HCT116 (cell line): ENCODE results near the gene NCKAP5L. TPM values are rescaled to one million over a fixed set of nuclear protein-coding genes. Genes with fewer than 3 reads are reported as not detected.

Experiments
- ATAC-seq: fragments of 200-7000 bp; cut with Tn5 transposase; 2 replicates; pipeline ENCODE4 v1.9.1; 2020; ENCODE audit warnings: mild to moderate bottlenecking, moderate library complexity
- BruUV-seq: library from RNA; stranded (reverse); fragments of 400-500 nt; replicated peaks from 2 replicates; lab custom pipeline; 2021; lab: Mats Ljungman, UMichigan
- CTCF ChIA-PET: fragments of 300-600 bp; sonication (Branson Sonifier 250); formaldehyde crosslinking; loops from one replicate; lab custom pipeline; 2021; ENCODE audit warnings: antibody characterized with exemption; lab: Charles Lee
- POLR2A ChIA-PET: fragments of 300-600, 350-600 bp; sonication (Branson Sonifier 250); formaldehyde crosslinking; loops from one replicate; lab custom pipeline; 2021; ENCODE audit warnings: antibody characterized with exemption; lab: Charles Lee
- RAD21 ChIA-PET, 2 experiments: fragments of 300-600 bp; sonication (Branson Sonifier 250); formaldehyde crosslinking; loops; one replicate each; lab custom pipeline; 2023; ENCODE audit warnings: low total read pairs in 2 of 2; ENCODE audit not compliant: uncharacterized antibody in 2 of 2, unreplicated experiment in 2 of 2, low non-redundant PET in 1 of 2; lab: Charles Lee
- DNase-seq: peaks from one replicate; pipeline ENCODE4 v3.0.0-alpha.2; 2010; ENCODE audit warnings: low read depth, low spot score
- H2AFZ ChIP-seq: fragments of 200-600 bp; shearing (Covaris generic), sonication (generic); 2 replicates; pipeline ENCODE4 v1.6.1; 2017; ENCODE audit warnings: low read depth, mixed run types, mixed read lengths, antibody characterized with exemption, low read length; ENCODE audit not compliant: poor library complexity, severe bottlenecking
- H3K27ac ChIP-seq: 2 replicates; pipeline ENCODE4 v1.5.1; 2012; ENCODE audit warnings: low read depth, low read length
- H3K27me3 ChIP-seq: fragments of 200-600 bp; sonication (generic); 2 replicates; pipeline ENCODE4 v1.6.1; 2016; ENCODE audit warnings: mixed run types, low read length, mixed read lengths; ENCODE audit not compliant: insufficient read depth
- H3K36me3 ChIP-seq, 2 experiments: fragments of 200-500 bp in 1 of 2; fragments of 200-600 bp in 1 of 2; sonication (Bioruptor generic) in 1 of 2; sonication (generic) in 1 of 2; 2 replicates each; pipeline versions ENCODE4 v1.5.1 to v1.6.1; 2014 to 2016; ENCODE audit warnings: low read length in 2 of 2, inconsistent platforms in 1 of 2, mixed read lengths in 1 of 2, mixed run types in 1 of 2; ENCODE audit not compliant: insufficient read depth in 2 of 2, control insufficient read depth in 1 of 2
- H3K4me1 ChIP-seq, 2 experiments: fragments of 200-600 bp in 1 of 2; sonication (generic) in 1 of 2; 2 replicates each; pipeline versions ENCODE4 v1.5.1 to v1.6.1; 2012 to 2017; ENCODE audit warnings: low read length in 2 of 2, inconsistent platforms in 1 of 2, mild to moderate bottlenecking in 1 of 2, mixed read lengths in 1 of 2, mixed run types in 1 of 2, moderate library complexity in 1 of 2; ENCODE audit not compliant: insufficient read depth in 2 of 2, control insufficient read depth in 1 of 2
- H3K4me2 ChIP-seq: fragments of 200-600 bp; sonication (generic); 2 replicates; pipeline ENCODE4 v1.6.1; 2017; ENCODE audit warnings: mixed run types, low read length, mixed read lengths
- H3K4me3 ChIP-seq, 2 experiments: fragments of 200-600 bp in 1 of 2; sonication (generic) in 1 of 2; replicated peaks in 1 of 2; 2 replicates each; pipeline ENCODE4 v1.5.1; 2011 to 2016; ENCODE audit warnings: low read length in 2 of 2, control low read depth in 1 of 2, low read depth in 1 of 2, mild to moderate bottlenecking in 1 of 2, mixed read lengths in 1 of 2, mixed run types in 1 of 2
- H3K79me2 ChIP-seq: fragments of 200-600 bp; sonication (generic); 2 replicates; pipeline ENCODE4 v1.6.1; 2017; ENCODE audit warnings: mild to moderate bottlenecking, mixed run types, low read length, moderate library complexity, mixed read lengths; ENCODE audit not compliant: insufficient read depth
- H3K9ac ChIP-seq: fragments of 200-600 bp; sonication (generic); 2 replicates; pipeline ENCODE4 v1.6.1; 2016; ENCODE audit warnings: low read length, mixed read lengths
- H3K9me2 ChIP-seq: fragments of 200-600 bp; sonication (generic), shearing (Covaris generic); 2 replicates; pipeline ENCODE4 v1.6.1; 2017; ENCODE audit warnings: mixed run types, mild to moderate bottlenecking, moderate library complexity; ENCODE audit not compliant: insufficient read depth
- H3K9me3 ChIP-seq, 2 experiments: fragments of 200-500 bp in 1 of 2; fragments of 200-600 bp in 1 of 2; sonication (Bioruptor generic) in 1 of 2; sonication (generic) in 1 of 2; 2 replicates each; pipeline ENCODE4 v1.6.1; 2014 to 2017; ENCODE audit warnings: low read length in 2 of 2, mixed read lengths in 2 of 2, inconsistent platforms in 1 of 2, low read depth in 1 of 2, mild to moderate bottlenecking in 1 of 2, mixed run types in 1 of 2, moderate library complexity in 1 of 2; ENCODE audit not compliant: control insufficient read depth in 1 of 2, insufficient read depth in 1 of 2
- H4K20me1 ChIP-seq: fragments of 200-600 bp; sonication (generic), shearing (Covaris generic); 2 replicates; pipeline ENCODE4 v1.6.1; 2017; ENCODE audit warnings: mixed run types, mild to moderate bottlenecking, moderate library complexity; ENCODE audit not compliant: insufficient read depth
- CBX3 ChIP-seq: IDR thresholded peaks from 2 replicates; pipeline ENCODE4 v1.6.1; 2012; ENCODE audit warnings: low read depth
- ELF1 ChIP-seq: IDR thresholded peaks from 2 replicates; pipeline ENCODE4 v1.6.1; 2012; ENCODE audit warnings: low read depth, borderline replicate concordance
- POLR2AphosphoS5 ChIP-seq: IDR thresholded peaks from 2 replicates; pipeline ENCODE4 v1.6.1; 2011; ENCODE audit warnings: mild to moderate bottlenecking, low read depth, low read length, moderate library complexity
- SRF ChIP-seq: IDR thresholded peaks from 2 replicates; pipeline ENCODE4 v1.6.1; 2012; ENCODE audit warnings: low read depth
- TCF7L2 ChIP-seq: IDR thresholded peaks from 2 replicates; pipeline ENCODE4 v1.7.0; 2011; ENCODE audit warnings: borderline replicate concordance, inconsistent platforms; ENCODE audit not compliant: insufficient read depth, insufficient read length; ENCODE audit errors: extremely low read depth
- YY1 ChIP-seq: IDR thresholded peaks from 2 replicates; pipeline ENCODE4 v1.6.1; 2011; ENCODE audit warnings: low read length, low read depth, moderate library complexity, mild to moderate bottlenecking; ENCODE audit not compliant: insufficient replicate concordance; ENCODE audit errors: extremely low read depth
- ZFX ChIP-seq: fragments of 450-650 bp; IDR thresholded peaks from 2 replicates; pipeline ENCODE4 v1.6.1; 2017
- intact Hi-C: fragments of 100-400 bp; cut with micrococcal nuclease; formaldehyde crosslinking; loops from 2 replicates; pipeline ENCODE4 v1.10.0; 2022
- total RNA-seq: library from RNA; stranded (reverse); gene quantifications from one replicate; pipeline ENCODE4 v1.2.1, GENCODE V29; 2021; ENCODE audit not compliant: unreplicated experiment
- TF ChIP-seq, protein P1 (sequence below), 3 experiments: fragments of 200-600 bp in 1 of 3; sonication (generic) in 1 of 3; IDR thresholded peaks in 2 of 3; conservative IDR thresholded peaks in 1 of 3; 2 replicates each; pipeline ENCODE4 v1.5.1; 2012 to 2017; ENCODE audit warnings: low read depth in 2 of 3, low read length in 2 of 3, antibody characterized with exemption in 1 of 3, borderline replicate concordance in 1 of 3, control low read depth in 1 of 3, mild to moderate bottlenecking in 1 of 3, mixed read lengths in 1 of 3, mixed run types in 1 of 3, moderate library complexity in 1 of 3; ENCODE audit not compliant: insufficient read depth in 1 of 3

Gene NCKAP5L
- total RNA-seq, 1 experiment from 2014 or later, result 12.1 TPM

DNA sequence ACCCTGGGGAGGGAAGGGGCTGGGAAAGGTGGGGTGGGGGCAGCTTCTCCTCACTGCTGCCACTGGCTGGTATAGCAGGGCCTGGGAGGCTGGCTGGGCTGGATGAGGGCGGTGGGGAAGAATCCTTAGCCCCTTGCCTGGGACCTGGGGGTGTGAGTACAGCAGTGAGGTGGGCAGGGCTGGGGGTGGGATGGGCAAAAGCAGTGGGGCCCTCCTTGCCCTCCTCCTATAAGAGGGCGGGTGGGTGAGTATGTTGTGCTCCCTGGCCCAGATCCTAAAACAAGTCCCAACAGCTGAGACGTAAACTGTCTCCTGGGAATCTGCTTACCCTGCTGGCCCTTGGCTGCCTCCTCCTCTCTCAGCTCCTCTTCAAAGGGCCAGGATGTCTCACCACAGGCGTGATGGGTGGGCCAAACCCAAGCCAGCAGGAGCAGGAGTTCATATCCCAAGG lies 2.2 kb downstream of the NCKAP5L start:
- ChIA-PET POLR2A (no interaction called here), CTCF (no interaction called here), RAD21 (no interaction called here)
- Histone ChIP-seq H3K36me3 (no peaks in the 10 kb centered on the region), H3K9me2 (no peaks in the 10 kb centered on the region; the same call in 1 of the 2 replicates), H3K4me1 (peaks cover 5 to 23% of the 10 kb centered on the region in 2 experiments; a peak in 3 of 4 replicates), H3K27me3 (no peaks in the 10 kb centered on the region), H3K27ac (no peak overlapping the region), H3K79me2 (no peaks in the 10 kb centered on the region), H2AFZ (no peak overlapping the region), H4K20me1 (no peaks in the 10 kb centered on the region), H3K4me3 (no peak overlapping the region), H3K4me2 (no peak overlapping the region), H3K9me3 (no peaks in the 10 kb centered on the region), H3K9ac (no peak overlapping the region)
- intact Hi-C loops, result no loop called here
- DNase-seq (no peak), ATAC-seq (no peak)
- BruUV-seq, result no TSS peak
- TF ChIP-seq ELF1 (no peak), ZFX (no peak), TCF7L2 (no peak), CBX3 (no peak), SRF (no peak), YY1 (no peak), POLR2AphosphoS5 (no peak)
- TF ChIP-seq, protein P1, sequence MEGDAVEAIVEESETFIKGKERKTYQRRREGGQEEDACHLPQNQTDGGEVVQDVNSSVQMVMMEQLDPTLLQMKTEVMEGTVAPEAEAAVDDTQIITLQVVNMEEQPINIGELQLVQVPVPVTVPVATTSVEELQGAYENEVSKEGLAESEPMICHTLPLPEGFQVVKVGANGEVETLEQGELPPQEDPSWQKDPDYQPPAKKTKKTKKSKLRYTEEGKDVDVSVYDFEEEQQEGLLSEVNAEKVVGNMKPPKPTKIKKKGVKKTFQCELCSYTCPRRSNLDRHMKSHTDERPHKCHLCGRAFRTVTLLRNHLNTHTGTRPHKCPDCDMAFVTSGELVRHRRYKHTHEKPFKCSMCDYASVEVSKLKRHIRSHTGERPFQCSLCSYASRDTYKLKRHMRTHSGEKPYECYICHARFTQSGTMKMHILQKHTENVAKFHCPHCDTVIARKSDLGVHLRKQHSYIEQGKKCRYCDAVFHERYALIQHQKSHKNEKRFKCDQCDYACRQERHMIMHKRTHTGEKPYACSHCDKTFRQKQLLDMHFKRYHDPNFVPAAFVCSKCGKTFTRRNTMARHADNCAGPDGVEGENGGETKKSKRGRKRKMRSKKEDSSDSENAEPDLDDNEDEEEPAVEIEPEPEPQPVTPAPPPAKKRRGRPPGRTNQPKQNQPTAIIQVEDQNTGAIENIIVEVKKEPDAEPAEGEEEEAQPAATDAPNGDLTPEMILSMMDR (IDR thresholded peaks at IDR 0.05 in 2 of 3, conservative IDR thresholded peaks at IDR 0.05 in 1 of 3; ENCODE audit: borderline replicate concordance in 1 of 3, insufficient read depth in 1 of 3, low read depth in 2 of 3, low read length in 2 of 3), result no peak
